ENCODE data around the gene CLIP1.
"Not testable (repeated sequence)": the region's sequence is repeated elsewhere in the genome, so short reads cannot be mapped to it uniquely, and the experiment has no call there.

The CLIP1 gene

DNA sequence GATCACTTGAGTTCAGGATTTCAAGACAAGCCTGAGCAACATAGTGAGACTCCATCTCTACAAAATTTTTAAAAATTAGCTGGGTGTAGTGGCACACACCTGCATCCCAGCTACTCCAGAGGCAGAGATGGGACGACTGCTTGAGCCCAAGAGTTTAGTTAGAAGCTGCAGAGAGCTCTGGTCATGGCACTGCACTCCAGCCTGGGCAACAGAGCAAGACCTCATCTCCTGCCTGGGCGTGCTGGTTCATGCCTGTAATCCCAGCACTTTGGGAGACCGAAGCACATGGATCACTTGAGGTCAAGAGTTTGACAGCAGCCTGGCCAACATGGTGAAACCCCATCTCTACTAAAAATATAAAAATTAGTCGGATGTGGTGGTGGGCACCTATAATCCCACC lies 20.2 kb downstream of the CLIP1 start:
- H3K36me3 ChIP-seq (ENCODE audit: control insufficient read depth, insufficient read depth, low read length), result no peaks in the 10 kb centered on the region
- no peak for DNase-seq (ENCODE audit: extremely low read depth, insufficient read length)
- TF ChIP-seq, protein P1, sequence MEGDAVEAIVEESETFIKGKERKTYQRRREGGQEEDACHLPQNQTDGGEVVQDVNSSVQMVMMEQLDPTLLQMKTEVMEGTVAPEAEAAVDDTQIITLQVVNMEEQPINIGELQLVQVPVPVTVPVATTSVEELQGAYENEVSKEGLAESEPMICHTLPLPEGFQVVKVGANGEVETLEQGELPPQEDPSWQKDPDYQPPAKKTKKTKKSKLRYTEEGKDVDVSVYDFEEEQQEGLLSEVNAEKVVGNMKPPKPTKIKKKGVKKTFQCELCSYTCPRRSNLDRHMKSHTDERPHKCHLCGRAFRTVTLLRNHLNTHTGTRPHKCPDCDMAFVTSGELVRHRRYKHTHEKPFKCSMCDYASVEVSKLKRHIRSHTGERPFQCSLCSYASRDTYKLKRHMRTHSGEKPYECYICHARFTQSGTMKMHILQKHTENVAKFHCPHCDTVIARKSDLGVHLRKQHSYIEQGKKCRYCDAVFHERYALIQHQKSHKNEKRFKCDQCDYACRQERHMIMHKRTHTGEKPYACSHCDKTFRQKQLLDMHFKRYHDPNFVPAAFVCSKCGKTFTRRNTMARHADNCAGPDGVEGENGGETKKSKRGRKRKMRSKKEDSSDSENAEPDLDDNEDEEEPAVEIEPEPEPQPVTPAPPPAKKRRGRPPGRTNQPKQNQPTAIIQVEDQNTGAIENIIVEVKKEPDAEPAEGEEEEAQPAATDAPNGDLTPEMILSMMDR (IDR thresholded peaks at IDR 0.05; ENCODE audit: insufficient read depth, low read length, poor library complexity, severe bottlenecking), result no peak
- no peaks in the 10 kb centered on the region for H3K27me3 ChIP-seq (replicated peaks; ENCODE audit: control insufficient read depth, insufficient read depth, low read length)
- no peak overlapping the region for H3K4me3 ChIP-seq (replicated peaks; ENCODE audit: low read depth, low read length)

DNA sequence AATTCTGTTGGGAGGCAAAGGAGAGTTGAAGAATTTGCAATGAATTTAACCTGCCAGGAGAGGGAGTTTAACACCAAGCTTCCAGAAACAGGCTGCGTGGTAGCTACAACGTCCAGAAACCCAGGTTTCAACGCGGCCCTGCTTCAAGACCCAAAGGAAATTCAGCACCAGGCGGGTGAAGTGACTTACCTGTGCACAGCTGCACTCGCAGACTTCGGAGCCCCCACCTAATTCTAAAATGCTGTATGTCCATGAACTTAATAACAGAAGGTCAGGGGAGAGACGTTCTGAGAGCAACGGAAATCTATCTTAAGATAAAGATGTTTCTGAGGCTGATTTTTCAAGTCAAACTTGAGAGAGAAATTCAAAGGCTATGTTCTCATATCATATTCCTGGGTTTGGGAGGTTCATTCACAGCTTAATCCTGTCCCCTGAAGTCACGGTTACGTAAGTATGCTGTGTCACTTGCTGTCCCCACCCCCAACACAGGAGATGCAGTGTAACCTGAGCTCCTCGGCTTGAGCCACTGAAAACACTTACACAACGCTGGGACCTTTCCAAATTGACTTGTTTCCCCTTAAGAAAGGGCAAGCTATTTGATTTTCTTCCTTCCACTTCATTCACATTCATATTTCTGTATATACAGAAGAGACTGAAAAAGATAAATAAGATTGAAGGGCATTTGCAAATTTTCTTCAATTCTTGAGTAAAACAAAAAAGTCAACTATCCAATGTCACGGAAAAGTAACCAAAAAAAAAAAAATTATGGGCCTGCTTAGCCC lies 22.7 kb downstream of the CLIP1 start:
- Histone ChIP-seq H3K36me3 (ENCODE audit: control insufficient read depth, insufficient read depth, low read length) (no peaks in the 10 kb centered on the region; the same call in none of the 2 replicates), H3K4me3 (replicated peaks; ENCODE audit: low read depth, low read length) (peak overlapping the region; percentile 37), H3K27me3 (replicated peaks; ENCODE audit: control insufficient read depth, insufficient read depth, low read length) (no peaks in the 10 kb centered on the region)
- DNase-seq (ENCODE audit: extremely low read depth, insufficient read length), result no peak
- TF ChIP-seq, protein P1 (IDR thresholded peaks at IDR 0.05; ENCODE audit: insufficient read depth, low read length, poor library complexity, severe bottlenecking), result peak; percentile 70

DNA sequence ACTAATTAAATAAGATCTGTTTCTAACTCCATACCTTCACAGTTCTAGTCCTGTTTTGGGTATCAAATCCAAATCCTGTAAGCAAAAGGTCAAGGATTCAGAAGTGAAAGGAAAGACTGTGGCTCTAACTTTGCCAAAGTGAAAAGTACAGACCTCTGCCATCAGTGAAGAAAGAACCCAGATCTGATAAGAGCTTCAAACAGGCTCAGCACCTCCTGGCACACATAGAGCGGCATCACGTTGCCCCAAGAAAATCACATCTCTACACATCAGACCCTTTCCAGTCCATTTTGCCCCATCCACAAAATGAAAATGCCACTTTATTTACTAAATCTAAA lies 23.2 kb downstream of the CLIP1 start:
- H3K36me3 ChIP-seq (ENCODE audit: control insufficient read depth, insufficient read depth, low read length), result no peaks in the 10 kb centered on the region; the same call in none of the 2 replicates
- no peaks in the 10 kb centered on the region for H3K27me3 ChIP-seq (replicated peaks; ENCODE audit: control insufficient read depth, insufficient read depth, low read length)
- TF ChIP-seq, protein P1 (IDR thresholded peaks at IDR 0.05; ENCODE audit: insufficient read depth, low read length, poor library complexity, severe bottlenecking), result no peak
- DNase-seq (ENCODE audit: extremely low read depth, insufficient read length), result no peak
- no peak overlapping the region for H3K4me3 ChIP-seq (replicated peaks; ENCODE audit: low read depth, low read length)

DNA sequence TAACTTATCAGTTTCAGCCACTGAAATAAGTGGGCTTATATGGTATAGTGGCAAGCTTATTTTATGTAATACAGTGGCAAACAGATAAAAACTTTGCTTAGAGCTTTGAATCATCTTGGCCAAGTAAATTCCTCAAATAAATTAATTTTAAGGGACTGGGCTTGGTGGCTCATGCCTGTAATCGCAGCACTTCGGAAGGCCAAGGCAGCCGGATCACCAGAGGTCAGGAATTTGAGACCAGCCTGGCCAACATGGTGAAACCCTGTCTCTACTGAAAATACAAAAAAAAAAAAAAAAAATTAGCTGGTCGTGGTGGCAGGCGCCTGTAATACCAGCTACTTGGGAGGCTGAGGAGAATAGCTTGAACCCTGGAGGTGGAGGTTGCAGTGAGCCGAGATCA lies 24.5 kb downstream of the CLIP1 start:
- not testable (repeated sequence) for H3K36me3 ChIP-seq (ENCODE audit: control insufficient read depth, insufficient read depth, low read length); H3K27me3 ChIP-seq (replicated peaks; ENCODE audit: control insufficient read depth, insufficient read depth, low read length); DNase-seq (ENCODE audit: extremely low read depth, insufficient read length); H3K4me3 ChIP-seq (replicated peaks; ENCODE audit: low read depth, low read length)

DNA sequence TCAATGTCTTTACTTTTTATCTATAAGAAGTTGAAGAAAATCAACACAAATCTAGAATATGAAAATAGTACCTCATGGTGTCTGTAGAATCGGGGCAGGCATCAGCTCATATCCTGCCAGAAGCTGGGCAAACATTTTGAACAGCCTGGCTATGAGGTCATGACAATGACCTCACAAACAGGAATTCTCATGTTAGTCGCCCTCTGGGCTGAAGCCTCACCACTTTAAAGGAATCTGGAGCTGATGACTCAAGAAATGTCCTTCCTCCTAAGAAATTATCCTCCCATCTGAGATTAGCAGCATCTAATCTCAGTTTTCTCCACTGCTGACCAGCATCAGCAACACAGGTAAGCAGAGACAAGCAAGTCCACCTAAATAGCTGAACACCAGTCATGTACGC lies 27.1 kb downstream of the CLIP1 start:
- Histone ChIP-seq H3K27me3 (replicated peaks; ENCODE audit: control insufficient read depth, insufficient read depth, low read length) (no peaks in the 10 kb centered on the region), H3K36me3 (ENCODE audit: control insufficient read depth, insufficient read depth, low read length) (no peaks in the 10 kb centered on the region; the same call in none of the 2 replicates), H3K4me3 (replicated peaks; ENCODE audit: low read depth, low read length) (no peak overlapping the region)
- DNase-seq (ENCODE audit: extremely low read depth, insufficient read length), result no peak
- TF ChIP-seq, protein P1 (IDR thresholded peaks at IDR 0.05; ENCODE audit: insufficient read depth, low read length, poor library complexity, severe bottlenecking), result no peak

DNA sequence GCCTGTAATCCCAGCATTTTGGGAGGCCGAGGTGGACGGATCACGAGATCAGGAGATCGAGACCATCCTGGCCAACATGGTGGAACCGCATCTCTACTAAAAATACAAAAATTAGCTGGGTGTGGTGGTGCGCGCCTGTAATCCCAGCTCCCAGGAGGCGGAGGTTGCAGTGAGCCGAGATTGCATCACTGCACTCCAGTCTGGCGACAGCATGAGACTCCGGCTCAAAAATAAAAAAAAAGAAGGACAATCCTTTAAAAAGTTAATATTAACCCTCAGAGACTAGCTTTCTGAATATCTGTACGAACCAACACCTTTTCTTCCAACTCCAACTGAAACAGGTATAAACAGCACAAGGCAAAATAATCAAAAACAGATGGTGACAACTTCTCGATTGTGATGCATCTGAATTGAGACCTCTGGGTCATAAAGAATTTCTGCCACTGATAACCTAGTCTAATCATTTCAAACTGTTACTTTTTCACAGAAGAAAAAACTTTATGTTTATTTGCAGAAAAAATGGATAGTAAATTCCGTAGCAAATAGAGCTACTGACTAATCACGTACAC lies 27.8 kb downstream of the CLIP1 start:
- DNase-seq (ENCODE audit: extremely low read depth, insufficient read length), result no peak
- TF ChIP-seq, protein P1 (IDR thresholded peaks at IDR 0.05; ENCODE audit: insufficient read depth, low read length, poor library complexity, severe bottlenecking), result no peak
- Histone ChIP-seq H3K4me3 (replicated peaks; ENCODE audit: low read depth, low read length) (no peak overlapping the region), H3K36me3 (ENCODE audit: control insufficient read depth, insufficient read depth, low read length) (no peaks in the 10 kb centered on the region; the same call in none of the 2 replicates), H3K27me3 (replicated peaks; ENCODE audit: control insufficient read depth, insufficient read depth, low read length) (no peaks in the 10 kb centered on the region)

Data from GM06990 (cell line).